GM12874 (cell line): ENCODE data around the gene DOC2B.

Source experiments
- TF ChIP-seq, protein P1 (sequence below): IDR thresholded peaks from 2 replicates; pipeline ENCODE4 v1.5.1; 2011; ENCODE audit warnings: low read depth, mild to moderate bottlenecking, control low read depth, low read length, moderate library complexity; ENCODE audit not compliant: insufficient read depth

Gene DOC2B

DNA sequence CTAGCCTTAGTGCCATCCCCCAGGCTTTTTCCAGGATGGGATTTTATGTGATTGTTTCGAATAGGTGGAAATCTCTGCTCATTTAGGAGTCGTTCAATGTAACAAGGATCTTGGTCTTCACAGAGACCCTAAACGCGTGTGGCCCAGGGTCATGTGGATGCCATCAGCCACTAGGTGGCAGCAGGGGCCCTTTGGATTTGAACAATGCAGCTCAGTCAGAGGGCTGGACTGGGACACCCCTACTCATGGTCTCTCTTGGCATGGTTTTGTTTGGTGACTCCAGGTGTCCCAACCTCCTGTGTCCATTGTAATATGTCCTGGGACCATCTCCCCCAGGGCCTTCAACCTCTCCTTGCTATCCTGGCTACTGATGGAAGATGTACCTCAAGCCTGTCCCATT lies 44.9 kb downstream of the DOC2B start:
- TF ChIP-seq, protein P1, sequence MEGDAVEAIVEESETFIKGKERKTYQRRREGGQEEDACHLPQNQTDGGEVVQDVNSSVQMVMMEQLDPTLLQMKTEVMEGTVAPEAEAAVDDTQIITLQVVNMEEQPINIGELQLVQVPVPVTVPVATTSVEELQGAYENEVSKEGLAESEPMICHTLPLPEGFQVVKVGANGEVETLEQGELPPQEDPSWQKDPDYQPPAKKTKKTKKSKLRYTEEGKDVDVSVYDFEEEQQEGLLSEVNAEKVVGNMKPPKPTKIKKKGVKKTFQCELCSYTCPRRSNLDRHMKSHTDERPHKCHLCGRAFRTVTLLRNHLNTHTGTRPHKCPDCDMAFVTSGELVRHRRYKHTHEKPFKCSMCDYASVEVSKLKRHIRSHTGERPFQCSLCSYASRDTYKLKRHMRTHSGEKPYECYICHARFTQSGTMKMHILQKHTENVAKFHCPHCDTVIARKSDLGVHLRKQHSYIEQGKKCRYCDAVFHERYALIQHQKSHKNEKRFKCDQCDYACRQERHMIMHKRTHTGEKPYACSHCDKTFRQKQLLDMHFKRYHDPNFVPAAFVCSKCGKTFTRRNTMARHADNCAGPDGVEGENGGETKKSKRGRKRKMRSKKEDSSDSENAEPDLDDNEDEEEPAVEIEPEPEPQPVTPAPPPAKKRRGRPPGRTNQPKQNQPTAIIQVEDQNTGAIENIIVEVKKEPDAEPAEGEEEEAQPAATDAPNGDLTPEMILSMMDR: peak; percentile 37

DNA sequence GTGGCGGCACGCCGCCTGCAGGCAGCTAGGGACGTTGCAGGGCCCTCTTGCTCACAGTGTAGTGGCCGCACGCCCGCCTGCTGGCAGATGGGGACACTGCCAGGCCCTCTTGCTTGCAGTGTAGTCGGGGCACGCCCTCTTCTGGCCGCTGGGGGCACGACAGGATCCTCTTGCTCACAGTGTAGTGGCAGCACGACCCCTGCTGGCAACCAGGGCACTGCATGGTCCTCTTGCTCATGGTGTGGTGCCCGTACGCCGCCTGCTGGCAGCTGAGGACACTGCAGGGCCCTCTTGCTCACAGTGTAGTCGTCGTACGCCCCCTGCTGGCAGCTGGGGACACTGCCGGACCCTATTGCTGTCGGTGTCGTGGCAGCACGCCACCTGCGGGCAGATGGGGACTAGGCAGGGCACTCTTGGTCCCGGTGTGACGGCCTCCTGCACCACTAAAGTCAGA lies 47.1 kb downstream of the DOC2B start:
- TF ChIP-seq, protein P1: peak; percentile 17; the same call in 1 of the 2 replicates

DNA sequence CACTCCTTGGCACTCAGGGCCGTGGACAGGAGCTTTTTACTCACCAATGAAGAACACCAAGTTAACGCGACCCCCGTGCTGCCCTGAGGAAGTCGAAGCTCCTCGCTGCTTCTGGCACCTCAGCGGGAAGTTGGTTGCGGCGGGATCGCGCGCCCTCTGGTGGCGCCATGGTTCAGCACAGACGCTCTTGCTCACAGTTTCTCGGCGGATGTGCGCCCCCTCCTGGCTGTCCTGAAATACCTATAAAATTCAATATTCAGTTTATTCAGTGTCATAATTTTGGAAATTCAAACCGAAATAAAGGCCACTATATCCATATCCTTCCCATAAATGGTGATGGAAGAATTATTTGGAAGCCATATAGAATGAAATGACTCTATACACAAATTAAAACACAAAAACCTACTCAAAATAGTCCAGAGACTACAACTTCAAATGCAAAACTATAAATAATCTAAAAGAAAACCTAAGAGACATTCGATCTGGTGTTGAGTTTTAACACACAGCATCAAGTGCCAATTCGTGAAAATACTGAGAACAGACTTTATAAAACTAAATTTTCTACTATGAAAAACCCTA lies 63.0 kb downstream of the DOC2B start:
- TF ChIP-seq, protein P1: peak; percentile 33; the same call in 1 of the 2 replicates
